HG02610 (cell line): ENCODE data around the gene GPR17.

Experiments
- ATAC-seq: cut with Tn5 transposase; IDR thresholded peaks from one replicate; pipeline ENCODE4 v1.9.1; 2021; ENCODE audit warnings: mild to moderate bottlenecking, moderate library complexity; ENCODE audit not compliant: unreplicated experiment

GPR17 gene, protein sequence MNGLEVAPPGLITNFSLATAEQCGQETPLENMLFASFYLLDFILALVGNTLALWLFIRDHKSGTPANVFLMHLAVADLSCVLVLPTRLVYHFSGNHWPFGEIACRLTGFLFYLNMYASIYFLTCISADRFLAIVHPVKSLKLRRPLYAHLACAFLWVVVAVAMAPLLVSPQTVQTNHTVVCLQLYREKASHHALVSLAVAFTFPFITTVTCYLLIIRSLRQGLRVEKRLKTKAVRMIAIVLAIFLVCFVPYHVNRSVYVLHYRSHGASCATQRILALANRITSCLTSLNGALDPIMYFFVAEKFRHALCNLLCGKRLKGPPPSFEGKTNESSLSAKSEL

DNA sequence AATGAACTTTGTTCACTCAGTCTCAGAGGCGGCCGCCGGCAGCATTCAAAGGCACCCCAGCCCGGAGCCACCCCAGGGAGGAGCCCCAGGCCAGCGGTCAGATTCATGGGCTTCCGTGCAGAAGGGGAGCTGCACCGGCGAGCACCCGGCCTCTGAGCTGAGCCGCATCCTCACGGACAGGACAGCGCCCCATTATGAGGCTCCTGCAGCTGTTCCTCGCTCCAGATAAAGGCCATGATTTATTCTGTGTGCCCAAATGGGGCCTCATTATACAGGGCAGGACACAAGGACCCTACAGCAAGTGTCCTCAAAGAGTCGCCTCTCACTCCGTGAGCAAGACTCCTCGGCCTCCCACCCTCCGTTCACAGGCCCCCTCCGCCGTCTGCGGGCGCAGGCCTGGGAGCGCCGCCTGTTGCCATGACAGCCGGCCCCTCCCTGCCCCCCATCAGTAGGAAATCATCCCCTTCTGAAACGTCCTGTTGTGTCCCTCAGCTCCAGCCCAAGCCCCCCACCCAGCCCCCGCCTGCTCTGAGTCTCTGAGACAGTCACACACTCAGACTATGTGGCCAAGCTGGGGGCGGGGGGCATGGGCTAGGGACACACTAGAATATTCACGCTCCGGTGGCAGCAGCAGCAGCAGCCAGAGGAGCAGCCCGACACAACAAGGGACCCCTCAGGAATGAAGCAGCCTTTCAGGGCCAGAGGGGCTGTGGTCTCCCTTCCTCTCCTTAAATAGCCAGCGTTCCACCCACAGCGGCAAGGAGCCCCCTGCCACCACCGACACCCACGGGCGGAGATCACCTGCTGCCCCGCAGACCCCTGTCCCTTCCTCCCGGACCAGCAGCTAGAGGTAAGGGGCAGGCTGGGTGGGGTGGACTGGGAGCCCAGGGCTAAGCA, at the start of gene GPR17:
Gene GPR17, plus strand, starts transcription at position 759 of the 897 bp plus-strand sequence. CDS start 4,583 bp downstream, outside the sequence.
- no peak for ATAC-seq

DNA sequence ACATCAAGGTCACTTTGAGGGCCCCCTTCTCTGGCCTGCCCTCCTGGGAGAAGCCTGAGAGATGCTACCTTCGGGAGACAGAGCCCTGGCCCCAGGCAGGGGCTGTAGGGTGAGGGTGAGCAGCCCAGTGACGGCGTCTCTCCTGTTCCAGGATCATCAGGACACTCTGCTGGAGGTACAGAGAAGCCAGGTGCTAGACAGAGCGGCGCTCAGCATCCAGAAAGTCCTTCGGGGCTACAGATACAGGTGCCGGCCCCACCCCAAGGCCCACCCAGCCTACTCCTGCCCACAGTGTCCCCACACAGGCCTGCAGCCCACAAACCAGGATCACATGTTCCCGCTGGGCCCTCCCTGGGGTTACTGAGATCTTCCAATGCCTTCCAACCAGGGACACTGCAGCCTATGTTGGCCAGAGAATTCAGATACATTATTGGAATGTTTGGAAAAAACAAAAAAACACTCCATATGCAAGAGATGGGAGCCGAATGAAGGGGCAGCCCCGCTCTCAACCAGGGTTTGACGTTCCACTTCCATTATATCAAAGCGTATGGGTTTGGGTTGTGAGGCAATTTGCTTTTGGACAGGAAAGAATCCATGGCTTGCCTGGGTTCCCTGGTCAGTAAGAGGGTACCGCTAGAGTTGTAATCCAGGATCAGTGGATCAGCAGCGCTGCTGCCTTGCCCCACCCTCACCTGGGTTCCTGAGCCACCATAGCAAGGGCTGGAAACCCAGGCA, 49.5 kb upstream of the GPR17 start:
- ATAC-seq, result no peak

DNA sequence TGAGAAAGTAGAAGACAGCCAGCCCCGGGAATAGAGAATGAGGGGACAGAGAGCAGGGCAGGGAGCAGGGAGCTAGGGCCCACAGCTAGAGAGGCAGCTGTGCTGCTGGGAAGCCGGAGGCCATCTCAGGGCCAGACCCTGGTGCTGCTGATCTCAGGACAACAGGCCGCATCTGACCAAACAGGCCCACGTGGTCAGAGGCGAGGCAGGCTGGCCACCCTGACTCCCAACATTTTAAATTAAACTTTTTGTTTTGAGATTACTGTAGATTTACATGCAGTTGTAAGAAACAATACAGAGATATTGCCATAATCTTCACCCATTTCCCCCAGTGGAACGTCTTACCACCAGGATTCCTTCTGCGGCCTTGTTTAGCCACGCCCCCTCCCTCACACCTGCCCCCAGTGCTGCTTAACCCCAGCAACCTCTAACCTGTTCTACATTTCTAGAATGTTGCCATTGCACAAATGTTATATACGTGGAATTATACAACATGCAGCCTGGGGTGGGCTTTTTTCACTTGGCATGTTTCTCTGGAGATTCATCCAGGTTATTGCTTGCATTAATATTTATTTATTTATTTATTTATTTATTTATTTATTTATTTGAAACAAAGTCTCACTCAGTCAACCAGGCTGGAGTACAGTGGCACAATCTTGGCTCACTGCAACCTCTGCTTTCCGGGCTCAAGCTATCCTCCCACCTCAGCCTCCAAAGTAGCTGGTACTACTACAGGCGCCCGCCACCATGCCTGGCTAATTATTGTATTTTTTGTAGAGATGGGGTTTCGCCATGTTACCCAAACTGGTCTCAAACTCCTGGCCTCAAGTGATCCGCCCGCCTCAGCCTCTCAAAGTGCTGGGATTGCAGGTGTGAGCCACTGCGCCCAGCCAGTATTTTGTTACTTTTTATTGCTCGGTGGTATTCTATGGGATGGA, 48.6 kb upstream of the GPR17 start:
- no peak for ATAC-seq

DNA sequence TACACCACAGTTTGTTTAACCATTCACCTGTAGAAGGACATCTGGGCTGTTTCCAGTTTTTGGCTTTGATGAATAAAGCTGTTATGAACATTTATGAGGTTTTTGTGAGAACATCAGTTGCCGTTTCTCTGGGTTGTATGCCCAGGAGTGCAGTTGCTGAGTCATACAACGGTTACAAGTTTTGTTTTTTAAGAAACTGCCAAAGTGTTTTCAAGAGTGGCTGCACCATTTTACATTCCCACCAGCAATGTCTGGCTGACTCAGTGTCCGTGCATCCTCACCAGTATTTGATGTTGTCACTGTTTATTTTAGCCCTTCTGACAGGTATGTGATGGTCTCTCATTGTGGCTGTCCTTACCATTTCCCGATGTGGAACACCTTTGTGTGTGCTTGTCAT, 48.0 kb upstream of the GPR17 start:
- no peak for ATAC-seq

DNA sequence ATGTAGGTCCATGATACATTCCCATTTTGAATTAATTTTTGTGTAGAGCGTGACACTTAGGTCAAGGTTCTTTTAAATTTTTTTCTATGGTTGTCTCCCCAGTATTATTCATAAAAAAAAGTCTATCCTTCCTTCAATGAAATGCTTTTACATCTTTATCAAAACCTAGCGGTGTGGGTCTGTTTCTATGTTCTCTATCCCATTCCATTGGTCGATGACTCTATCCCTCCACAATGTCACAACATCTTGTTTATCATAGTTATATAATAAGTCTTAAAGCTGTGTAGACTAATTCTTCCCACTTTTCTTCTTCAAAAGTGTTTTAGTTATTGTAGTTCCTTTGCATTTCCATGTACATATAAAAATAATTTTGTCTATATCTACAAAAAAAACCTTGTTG, 47.2 kb upstream of the GPR17 start:
- no peak for ATAC-seq

DNA sequence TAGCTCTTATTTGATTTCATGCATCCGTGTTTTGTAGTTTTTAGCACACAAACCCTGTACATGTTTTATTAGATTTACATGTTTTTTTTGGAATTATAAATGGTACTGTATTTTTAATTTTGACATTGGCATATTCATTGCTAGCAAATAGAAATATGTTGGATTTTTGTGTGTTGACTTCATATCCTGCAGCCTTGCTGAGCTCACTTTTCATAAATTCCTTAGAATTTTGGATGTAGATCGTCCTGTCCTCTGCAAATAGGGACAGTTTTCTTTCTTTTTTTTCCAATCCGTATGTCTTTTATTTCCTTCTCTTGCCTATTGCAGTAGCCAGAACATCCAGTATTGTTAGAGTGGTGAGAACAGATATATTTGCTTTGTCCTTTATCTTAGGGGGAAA, 46.7 kb upstream of the GPR17 start:
- ATAC-seq, result no peak

DNA sequence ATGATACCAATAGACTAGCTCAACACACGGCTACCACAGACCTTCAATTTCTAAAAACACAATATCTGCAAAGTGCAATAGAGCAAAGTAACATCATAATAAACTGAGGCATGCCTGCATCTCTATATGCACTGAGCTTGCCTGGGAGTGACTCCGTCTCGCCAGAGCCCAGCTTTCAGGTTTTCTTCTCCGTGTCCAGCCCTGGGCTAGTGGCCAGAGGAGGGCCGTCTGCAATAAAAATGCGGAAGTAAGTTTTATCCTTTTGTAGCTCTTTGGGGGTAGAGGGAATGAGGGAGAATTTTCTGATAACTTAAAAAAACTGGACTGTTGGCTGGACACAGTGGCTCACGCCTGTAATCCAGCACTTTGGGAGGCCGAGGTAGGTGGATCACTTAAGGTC, 41.0 kb upstream of the GPR17 start:
- ATAC-seq, result no peak

DNA sequence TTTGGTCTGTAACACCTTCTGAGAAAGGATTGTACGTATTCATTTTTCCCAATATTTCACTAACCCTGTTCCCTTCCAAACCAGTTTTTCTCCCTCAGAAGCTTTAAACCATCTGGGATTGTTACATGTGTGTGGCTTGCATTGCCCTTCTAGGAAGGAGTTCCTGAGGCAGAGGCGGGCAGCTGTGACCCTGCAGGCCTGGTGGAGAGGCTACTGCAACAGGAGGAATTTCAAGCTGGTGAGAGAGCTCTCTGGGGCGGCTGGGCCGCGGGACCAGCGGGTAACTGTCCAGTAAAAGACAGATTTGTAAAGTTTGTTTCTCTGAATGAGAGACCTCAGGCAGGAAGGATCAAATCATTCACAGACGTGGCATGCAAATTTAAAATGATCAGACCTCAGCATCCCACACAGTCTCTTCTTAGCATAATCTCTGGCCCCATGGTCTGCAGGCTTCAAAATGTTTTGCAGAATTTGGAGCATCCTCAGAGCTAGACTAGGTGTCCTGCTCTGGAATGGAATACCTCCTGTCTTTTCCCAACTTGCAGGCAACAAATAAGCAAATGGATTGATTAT, 40.2 kb upstream of the GPR17 start:
- no peak for ATAC-seq

DNA sequence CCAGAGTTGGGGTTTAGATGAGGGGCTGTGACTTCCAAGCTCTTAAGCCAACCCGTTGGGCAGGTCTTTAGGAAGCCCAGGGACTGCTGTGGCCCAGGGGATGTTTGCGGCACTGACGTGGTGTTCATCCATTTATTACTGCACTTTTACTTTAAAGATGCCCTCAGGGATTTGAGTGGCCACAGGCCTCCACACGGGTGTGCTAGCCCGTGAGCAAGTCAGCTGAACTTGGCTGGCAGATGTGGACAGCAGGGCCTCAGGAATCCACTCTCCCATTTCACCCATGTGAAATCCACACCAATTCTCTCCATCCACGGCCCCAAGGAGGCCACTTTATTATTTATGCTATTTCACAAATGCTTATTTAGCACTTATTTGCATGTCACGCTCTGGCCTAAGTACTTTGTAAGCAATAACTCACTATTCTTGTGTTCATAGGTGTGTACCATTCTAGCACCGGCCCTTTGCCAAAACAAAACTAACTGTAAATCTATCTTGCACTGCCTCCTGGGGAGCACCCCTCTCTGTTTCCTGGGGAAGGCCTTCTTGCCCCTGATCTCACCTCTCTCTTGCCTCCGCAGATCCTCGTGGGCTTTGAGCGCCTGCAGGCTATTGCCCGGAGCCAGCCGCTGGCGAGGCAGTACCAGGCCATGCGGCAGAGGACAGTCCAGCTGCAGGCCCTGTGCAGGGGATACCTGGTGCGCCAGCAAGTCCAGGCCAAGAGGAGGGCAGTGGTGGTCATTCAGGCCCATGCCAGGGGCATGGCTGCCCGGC, 39.1 kb upstream of the GPR17 start:
- ATAC-seq, result no peak

DNA sequence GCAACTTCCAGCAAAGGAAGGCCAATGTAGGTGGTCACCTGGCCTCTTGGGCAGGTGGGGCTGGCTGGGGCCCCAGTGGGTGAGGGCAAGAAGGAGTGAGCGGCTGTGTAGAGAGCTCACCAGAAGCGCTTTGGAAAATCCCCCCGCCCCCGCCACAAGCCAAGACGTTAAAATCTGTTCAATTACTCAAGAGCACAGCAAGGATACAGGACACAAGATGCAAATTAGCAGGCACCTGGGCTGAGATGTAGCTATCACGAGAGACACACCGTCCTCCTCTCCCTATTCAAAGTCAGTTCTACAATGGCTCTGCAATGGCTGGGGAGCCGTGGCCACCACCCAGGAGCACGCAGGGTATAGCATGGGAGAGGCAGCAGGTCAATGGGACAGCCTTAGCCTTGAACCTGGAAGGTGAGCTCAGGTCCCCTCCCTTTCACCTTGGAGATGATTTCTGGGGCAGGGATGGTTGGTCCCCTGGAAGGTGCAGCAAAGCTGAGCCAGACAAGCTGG, 38.5 kb upstream of the GPR17 start:
- no peak for ATAC-seq

DNA sequence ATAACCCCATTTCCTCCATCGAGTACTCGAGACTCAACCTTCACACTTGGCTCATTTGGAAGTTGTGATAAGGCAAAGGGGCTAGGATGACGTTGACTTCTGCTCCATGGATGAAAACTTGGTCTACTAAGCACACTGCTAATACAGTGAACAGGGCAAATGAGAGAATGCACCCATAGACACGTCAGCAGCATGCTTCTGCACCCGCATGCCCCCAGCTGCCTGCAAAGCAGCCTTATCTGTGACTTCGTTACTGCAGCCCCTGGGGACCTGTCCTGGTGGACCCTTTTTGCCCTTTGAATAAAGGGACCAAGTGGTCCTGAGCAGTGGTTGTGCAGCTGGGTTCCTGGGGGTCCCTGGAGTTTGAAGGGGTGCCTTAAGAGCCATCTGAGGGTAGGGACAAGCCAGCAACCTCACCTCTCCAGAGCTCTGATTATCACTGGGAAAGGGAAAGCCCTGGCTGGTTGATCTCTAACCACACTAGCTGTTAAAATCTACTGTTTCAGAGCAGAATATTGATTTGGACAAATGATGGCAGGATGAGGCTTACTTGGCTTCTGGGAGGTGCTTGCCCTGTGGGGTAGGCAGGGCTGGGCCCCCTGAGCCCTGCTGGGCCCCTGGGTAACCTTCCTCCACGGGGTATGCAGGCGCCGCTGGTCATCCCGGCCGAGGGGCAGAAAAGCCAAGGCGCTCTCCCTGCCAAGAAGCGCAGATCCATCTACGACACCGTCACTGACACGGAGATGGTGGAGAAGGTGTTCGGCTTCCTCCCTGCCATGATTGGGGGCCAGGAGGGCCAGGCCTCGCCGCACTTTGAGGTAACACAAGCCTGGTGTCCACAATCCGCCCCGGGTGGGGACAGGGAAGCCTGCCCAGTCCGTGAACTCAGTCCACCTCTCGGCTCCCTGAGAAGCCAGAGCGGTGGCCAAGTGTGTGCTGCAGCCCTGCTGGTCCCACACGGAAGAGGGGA, 37.6 kb upstream of the GPR17 start:
- ATAC-seq, result no peak

DNA sequence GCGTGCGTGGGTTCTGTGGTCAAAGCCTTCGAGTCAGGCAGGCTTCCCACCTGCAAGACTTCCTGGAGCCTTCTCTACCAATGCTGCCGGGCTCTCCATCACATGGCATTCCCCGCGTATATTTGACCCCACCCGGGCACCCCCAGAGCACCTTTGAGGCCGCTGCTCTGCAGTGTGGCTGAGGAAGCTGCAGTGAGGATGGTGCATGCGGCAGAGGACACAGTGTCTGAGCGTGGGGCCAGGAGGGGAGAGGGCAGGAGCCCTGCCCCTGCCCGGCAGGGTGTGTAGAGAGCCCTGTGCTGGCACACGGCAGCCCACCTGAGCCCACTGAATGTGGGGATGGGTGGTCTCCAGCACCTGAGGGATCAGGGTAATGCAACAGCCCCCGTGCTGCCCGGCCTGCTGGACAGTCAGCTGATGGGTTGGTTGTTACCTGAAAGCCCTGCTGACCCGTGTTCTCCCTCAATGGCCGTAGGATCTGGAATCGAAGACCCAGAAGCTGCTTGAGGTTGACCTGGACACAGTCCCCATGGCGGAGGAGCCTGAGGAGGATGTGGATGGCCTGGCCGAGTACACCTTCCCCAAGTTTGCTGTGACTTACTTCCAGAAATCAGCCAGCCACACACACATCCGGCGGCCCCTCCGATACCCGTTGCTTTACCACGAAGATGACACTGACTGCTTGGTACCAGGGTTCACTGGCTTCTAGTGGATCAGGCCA, 36.8 kb upstream of the GPR17 start:
- ATAC-seq, result no peak

DNA sequence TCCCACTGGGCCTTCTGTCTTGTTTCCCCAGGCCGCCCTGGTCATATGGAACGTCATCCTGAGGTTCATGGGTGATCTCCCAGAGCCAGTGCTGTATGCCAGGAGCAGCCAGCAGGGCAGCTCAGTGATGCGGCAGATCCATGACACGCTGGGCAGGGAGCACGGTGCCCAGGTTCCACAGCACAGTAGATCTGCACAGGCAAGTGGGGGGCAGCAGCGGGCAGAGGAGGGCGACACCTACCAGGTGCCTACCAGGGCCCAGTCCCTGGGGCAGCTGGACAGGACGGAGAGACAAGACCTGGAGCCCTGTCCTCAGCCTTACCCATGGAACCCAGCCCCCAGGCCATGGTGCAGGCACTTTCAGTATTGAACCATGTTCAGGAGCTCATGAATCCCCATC, 36.1 kb upstream of the GPR17 start:
- ATAC-seq, result no peak

DNA sequence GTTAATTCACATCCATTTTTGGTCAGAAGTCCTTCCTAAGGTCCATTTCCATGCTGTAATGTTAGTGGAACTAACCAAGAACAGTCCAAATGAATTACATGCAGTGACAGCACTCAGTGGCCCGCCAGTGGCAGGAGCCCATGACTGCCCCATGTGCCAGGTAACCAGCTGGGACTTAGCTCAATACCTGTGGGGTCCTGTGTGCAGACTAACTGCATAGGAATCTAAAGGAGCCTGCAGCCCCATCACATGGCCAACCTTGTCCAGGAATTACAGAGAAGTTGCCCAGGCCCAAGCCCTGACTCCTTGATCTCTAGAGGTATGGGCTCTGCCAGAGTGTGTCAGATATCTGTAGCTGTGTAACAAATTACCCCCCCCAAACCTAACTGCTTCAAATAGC, 35.4 kb upstream of the GPR17 start:
- ATAC-seq, result no peak

DNA sequence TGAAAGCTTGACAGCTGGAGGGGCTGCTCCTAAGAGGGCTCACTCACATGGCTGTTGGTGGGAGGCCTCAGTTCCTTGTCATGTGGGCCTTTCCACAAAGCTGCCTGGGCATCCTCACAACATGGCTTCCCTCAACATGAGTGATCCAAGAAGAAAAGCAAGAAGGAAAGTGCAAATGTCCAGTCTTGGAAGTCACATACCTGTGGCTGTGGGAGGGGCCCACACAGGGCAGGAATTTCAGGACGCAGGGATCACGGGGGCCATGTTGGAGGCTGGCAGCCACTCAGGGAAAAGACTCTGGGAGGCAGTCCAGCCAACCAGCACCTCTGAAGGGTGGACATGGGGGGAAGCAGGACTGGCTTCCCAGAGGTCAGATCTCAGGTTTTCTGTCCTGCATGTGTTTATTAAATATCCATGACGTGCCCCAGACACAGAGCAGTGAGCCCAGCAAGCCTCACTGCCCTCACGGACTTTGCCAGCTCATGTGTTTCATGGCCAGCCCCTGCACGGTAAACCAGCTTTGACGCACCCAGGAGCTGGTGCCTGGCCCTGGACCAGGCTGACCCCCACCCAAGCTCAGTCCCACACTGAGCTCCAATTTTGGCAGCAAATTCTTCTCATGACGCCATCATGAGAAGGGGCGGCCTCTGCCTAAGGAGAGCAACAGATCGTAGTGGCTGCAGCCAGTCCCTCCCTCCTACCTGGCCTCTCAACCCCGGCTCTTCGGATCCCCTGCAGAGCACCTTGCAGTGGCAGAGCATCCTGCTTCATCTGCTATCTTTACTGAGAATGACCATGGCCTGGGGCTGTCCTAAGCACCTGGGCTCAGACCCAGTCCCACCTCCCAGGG, 34.7 kb upstream of the GPR17 start:
- ATAC-seq, result no peak

DNA sequence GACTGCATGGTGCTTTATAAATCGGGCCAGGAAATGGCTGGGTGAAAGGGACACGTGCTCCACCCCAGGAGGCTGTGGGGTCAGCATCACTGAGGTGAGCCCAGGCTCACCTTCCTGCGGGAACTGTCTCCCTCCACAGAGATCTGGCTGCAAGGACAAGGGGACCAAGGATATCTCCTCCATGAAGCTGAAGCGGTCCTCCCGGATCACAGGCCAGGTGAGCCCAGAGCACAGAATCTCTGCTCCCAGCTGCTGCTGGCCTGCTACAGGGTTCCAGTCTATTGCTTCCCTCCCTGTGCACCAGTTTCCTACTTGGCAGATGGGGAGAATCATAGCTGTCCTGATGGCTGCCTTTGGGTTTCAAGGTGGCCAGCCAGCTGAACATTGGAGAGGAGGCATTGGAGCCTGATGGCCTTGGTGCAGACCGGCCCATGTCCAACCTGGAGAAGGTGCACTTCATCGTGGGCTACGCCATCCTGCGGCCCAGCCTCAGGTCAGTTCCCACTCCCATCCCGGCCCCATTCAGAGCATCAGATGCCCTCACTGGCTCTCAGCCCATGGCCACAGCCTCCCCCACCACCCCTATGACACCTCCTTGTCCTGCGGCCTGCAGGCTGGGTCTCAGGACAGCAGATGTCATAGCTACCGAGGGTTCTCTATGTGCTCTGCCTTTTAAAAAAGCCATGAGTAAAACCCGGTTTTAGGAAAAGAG, 33.7 kb upstream of the GPR17 start:
- no peak for ATAC-seq
